COLO829 (cell line): ENCODE measurements around the gene BFAR.
"Not testable (repeated sequence)": the region's sequence is repeated elsewhere in the genome, so short reads cannot be mapped to it uniquely, and the experiment has no call there.

Source experiments
- DNase-seq: peaks from one replicate; pipeline ENCODE4 v3.0.0; 2012; ENCODE audit warnings: low spot score

The BFAR gene

DNA sequence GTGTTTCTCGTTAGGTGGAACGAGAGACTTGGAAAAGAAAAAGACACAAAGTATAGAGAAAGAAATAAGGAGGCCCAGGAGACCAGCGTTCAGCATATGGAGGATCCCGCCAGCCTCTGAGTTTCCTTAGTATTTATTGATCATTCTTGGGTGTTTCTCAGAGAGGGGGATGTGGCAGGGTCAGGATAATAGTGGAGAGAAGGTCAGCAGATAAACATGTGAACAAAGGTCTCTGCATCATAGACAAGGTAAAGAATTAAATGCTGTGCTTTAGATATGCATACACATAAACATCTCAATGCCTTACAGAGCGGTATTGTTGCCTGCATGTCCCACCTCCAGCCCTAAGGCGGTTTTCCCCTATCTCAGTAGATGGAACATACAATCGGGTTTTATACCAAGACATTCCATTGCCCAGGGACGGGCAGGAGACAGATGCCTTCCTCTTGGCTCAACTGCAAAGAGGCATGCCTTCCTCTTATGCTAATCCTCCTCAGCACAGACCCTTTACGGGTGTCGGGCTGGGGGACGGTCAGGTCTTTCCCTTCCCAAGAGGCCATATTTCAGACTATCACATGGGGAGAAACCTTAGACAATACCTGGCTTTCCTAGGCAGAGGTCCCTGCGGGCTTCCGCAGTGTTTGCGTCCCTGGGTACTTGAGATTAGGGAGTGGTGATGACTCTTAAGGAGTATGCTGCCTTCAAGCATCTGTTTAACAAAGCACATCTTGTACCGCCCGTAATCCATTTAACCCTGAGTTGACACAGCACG is 3.6 kb downstream of the BFAR start:
- not testable (repeated sequence) for DNase-seq

- not testable (repeated sequence) for DNase-seq
These were observed 4.1 kb downstream of the BFAR start for GRCh38 chr16:14636951-14637240.

DNA sequence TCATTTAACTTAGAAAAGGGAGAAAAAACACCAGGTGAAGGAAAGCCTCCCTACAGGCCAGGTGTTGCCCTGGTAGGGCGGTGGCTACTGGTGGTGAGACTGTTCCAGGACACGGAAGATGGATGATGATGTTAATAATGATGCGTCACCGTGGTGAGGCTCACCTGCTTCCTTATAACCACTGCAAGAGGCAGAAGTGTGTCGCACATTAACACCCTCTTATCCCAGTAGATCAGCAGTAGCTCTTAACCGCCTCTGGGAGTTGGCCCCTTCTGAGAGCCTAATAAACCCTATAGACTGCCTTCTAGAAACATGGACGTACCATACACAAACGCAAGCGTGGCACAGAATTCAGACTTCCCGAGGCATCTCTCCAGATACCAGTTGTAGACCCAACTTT is 7.8 kb downstream of the BFAR start:
- no peak for DNase-seq

DNA sequence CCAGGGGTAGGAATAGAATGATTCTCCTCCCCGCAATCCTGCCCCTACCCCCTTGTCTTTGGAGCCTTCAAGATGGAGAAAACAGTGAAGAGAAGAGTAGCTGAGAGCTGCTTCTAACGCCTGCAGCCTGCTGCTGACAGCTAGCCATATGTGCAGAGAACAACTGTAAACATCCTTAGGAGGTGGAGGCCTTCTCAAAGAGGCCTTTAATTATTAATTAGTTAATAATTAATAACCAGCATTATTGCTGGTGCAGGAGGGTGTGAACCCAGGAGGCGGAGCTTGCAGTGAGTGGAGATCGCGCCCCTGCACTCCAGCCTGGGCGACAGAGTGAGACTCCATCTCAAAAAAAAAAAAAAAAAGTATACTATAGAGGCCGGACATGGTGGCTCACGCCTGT is 8.5 kb downstream of the BFAR start:
- DNase-seq: no peak

- DNase-seq: no peak
These were observed 9.2 kb downstream of the BFAR start for GRCh38 chr16:14641926-14642325.

GRCh38 chr16:14649816-14650215 is 17.1 kb downstream of the BFAR start:
- no peak for DNase-seq

DNA sequence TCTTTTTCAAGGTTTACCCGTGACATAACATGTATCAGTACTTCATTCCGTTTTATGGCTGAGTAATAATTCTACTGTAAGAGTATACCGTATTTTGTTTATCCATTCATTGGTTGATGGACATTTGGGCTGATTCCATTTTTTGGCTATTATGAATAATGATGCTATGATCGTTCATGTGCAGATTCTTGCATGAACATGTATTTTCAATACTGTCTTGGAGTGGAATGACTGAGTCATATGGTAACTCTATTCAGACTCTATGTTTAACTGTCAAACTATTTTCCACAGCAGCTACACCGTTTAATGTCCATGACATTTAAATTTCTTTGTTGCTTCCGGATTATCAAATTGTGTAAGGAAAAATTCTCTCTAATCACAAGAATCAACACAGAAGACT is 17.9 kb downstream of the BFAR start:
- no peak for DNase-seq

DNA sequence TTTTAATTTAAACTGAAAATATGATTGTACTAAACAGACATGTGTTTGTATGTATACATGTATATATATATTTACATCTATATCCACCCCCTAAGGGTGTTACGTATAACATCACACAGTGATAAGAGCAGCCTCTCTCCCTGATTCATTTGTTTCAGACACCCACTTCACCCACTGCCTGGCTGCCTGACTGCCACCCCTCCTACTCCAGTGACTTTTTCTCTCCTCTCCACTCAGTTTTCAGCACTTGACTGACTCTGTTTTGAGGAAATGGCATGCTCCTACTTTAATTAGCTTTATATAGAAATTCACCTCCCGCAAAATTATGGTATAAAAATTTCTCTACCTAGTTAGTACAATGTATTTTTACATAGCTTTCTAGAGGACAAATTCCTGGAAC is 20.0 kb downstream of the BFAR start:
- no peak for DNase-seq

DNA sequence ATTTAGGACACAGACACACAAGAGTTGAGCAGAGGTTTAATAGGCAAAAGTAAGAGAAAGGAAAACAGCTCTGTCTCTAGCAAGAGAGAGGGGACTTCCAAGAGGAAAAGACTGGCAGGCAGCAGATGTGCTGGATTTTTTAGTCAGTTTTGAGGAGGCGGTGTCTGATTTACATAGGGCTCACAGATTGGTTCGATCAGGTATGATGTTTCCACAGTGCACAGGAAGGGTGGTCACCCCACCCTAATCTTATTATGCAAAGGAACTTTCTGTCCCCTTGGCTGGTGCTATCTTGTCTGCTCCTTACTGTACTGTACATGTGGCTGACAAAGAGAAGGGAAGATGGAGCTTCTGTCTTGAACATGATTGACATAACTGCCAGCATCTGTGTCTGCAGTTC is 25.3 kb downstream of the BFAR start:
- DNase-seq: no peak

DNA sequence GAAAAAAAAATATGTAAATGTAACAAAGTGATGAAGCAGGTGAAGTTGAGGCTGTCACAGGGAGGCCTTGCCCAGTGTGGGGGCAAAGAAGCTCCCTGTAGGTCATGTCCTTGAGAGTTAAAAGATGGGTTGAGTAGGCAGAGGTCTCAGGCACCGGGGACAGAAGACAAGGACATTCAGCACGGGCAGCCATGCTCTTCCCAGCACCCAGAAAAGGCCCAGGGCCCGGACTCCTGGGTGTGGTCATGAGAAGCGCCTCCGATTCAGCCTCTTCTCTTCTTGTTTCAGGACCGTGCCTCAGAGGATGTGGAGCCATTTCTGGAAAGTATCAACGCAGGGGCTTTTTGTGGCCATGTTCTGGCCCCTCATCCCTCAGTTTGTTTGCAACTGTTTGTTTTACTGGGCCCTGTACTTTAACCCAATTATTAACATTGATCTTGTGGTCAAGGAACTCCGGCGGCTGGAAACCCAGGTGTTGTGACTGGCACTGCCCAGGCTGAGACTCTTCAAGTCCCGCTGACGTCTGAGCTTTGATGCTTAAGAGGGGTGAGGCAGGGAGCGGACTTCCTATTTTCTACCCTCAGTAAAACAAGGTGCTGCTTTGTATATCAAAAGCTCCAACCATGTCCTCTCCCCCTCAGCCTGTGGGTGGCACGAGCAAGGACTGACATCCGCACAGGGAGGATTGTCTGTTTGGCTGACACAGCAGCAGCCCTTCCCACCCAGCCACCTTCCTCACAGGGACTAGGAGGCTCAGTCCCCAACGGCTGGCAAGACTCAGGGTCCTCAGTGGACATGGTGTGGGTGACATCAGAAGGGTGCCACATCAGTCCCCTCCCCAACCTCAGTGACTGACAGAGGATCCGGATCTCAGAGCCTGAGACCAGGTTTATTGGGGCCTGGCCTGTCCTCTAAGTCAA is 34.9 kb downstream of the BFAR start:
- no peak for DNase-seq

DNA sequence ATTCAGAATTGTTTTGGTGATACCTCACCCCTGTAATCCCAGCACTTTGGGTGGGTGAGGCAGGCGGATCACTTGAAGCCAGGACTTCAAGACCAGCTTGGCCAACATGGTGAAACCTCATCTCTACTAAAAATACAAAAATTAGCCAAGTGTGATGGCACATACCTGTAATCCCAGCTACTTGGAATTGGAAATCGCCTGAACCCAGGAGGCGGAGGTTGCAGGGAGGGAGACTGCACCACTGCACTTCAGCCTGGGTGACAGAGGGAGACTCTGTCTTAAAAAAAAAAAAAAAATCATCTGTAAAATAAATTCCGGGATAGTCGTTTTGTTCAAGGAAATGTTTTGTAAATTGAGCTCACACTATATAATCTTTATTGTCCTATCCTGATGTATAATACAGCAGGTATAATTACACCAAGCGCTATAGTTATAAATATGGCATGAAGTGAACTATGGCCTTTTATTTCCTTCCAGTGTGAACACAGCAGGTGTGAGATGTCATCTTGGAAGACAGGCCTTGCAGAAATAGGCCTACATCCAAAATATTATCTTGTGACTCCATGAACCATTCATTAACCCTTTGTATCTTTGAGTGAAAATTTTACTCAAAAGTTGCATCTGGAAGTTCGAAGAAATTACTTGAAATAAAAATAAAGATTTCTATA is 35.9 kb downstream of the BFAR start:
- DNase-seq: no peak

GRCh38 chr16:14669776-14670175 is 37.0 kb downstream of the BFAR start:
- no peak for DNase-seq

- no peak for DNase-seq
These were observed 39.7 kb downstream of the BFAR start for GRCh38 chr16:14672403-14672971.

DNA sequence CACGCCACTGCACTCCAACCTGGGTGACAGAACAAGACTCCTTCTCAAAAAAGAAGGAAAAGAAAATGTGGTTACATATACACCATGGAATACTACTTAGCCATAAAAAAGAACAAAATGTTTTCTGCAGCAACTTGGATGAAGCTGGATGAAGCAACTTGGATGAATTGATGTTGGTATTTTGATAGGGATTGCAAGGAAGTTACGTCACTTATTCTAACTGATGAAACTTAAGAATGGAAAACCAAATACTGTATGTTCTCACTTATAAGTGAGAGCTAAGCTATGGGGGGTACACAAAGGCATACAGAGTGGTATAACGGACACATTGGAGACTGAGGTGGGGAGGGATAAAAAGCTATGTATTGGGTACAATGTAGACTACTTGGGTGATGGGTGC is 43.9 kb downstream of the BFAR start:
- DNase-seq: no peak

DNA sequence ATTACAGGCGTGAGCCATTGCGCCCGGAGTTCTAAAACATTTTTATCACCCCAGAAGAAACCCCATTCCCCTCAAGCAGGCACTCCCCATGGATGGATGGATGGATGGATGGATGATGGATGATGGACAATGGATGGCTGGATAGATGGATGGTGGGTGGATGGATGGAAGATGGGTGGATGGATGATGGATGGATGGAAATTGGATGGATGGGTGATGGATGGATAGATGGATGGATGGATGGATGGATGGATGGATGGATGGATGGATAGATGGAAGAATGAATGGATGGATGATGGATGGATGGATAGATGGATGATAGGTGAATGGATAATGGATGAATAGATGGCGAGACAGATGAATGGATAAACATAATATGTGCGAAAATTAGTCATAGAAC is 44.9 kb downstream of the BFAR start:
- no peak for DNase-seq

DNA sequence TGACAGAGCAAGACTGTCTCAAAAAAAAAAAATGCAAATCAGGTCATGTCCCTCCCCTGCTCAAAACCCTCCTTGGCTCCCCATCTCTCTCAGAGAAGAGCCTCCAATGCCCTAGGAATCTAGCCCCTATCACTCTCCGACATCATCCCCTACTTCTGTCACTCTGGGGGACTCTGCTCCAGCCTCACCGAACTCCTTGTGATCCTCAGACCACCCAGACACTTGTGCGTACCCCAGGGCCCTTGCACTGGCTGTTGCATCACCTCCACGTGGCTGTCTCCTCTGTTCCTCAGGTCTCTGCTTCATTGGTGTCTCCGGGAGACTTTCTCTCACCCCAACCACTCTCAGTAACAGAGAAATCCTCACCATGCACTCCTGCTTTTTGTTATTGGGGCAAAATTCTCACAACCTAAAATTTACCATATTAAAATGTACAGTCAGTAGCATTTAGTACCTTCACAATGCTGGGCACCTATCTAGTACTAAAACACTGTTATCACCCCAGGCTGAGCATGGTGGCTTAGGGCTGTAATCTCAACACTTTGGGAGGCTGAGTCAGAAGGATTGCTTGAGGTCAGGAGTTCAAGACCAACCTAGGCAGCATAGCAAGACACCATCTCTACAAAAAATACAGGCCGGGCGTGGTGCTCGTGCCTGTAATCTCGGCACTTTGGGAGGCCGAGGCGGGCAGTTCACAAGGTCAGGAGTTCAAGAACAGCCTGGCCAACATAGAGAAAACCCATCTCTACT is 46.2 kb downstream of the BFAR start:
- DNase-seq: no peak

GRCh38 chr16:14680396-14680795 is 47.6 kb downstream of the BFAR start:
- not testable (repeated sequence) for DNase-seq

DNA sequence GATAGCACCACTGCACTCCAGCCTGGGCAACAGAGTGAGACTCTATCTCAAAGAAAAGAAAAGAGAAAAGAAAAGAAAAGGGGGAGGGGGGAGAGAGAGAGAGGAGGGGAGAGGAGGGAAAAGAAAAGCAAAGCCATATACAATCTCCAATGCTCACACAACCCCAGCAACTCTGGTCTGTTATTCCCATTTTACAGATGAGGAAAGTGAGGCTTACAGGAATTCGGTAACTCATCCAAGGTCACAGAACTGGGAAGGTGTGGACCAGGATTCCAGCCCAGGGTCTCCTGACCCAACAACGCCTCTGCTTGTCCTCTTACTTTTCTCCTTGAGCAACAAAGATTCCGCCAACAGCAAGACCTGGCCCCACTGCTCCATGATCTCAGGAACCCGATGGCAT is 48.4 kb downstream of the BFAR start:
- DNase-seq: no peak

- DNase-seq: no peak
These were observed 49.4 kb downstream of the BFAR start for GRCh38 chr16:14682121-14682520.

- not testable (repeated sequence) for DNase-seq
These were observed 53.4 kb downstream of the BFAR start for GRCh38 chr16:14685870-14686793.

DNA sequence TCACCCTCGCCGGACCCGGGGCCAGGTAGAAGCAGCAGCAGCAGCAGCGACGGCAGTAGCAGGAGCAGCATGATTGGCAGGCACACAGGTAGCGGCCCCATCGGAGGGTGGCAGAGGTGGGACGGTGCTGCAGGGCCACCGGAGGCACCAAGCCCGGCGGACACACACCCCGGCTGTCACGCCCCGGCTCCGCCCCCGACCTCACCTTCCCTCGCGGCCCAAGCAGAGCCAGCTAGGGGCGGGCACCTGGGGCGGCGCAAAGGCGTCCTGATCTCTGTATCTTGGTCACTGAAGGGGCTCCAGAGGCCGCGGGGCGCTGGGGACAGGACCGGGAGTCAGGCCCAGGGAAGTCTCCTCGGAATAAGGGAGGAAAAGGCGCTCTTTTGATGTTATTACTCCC is 61.4 kb downstream of the BFAR start, which contains the start of gene PLA2G10:
Gene PLA2G10 (minus strand): TSS at position 180 of the 400 bp plus-strand sequence. CDS start 79 bp downstream, at position 101.
- not testable (repeated sequence) for DNase-seq
